Lower leg skin (tissue), 4 donors: ENCODE results near the gene ADCY7. TPM values are rescaled to one million over a fixed set of nuclear protein-coding genes. Genes with fewer than 3 reads are reported as not detected.

Source experiments
- DNase-seq, 2 donors: peaks; one replicate each; pipeline ENCODE4 v3.0.0-alpha.2; 2019; ENCODE audit warnings: low spot score in 2 of 2
- H3K4me3 ChIP-seq: fragments of 200-600 bp; sonication (generic); 2 replicates; pipeline ENCODE4 v1.5.1; 2017; ENCODE audit warnings: mild to moderate bottlenecking, low read depth; ENCODE audit not compliant: poor library complexity, severe bottlenecking
- POLR2A ChIP-seq, 2 donors: fragments of 450-650 bp; IDR thresholded peaks; one replicate each; pipeline ENCODE4 v1.6.1; 2016 to 2017; ENCODE audit warnings: antibody characterized with exemption in 2 of 2, mild to moderate bottlenecking in 1 of 2, moderate library complexity in 1 of 2
- WGBS, 2 donors: methylation state at CpG; one replicate each; pipeline ENCODE4 v1.1.5; 2018; 5-methylcytosine and 5-hydroxymethylcytosine counted together
- intact Hi-C: fragments of 100-400 bp; cut with DNase I; formaldehyde crosslinking; loops from one replicate; pipeline ENCODE4 v1.15.0; 2023; ENCODE audit warnings: low total_unique reads
- total RNA-seq, 4 donors: library from RNA; depleted of rRNA; stranded (reverse); fragments of >200 nt; gene quantifications; one replicate each; pipeline ENCODE4 v1.1.0, GENCODE V29; 2016
- TF ChIP-seq, protein P1 (sequence below), 3 donors: fragments of 450-650 bp; IDR thresholded peaks; one replicate each; pipeline ENCODE4 v1.5.1; 2016; ENCODE audit warnings: antibody characterized with exemption in 3 of 3, mild to moderate bottlenecking in 3 of 3, moderate library complexity in 2 of 3

The ADCY7 gene
- total RNA-seq, 4 donors from 2014 or later, result 14.0 to 28.2 (median 21.0) TPM

DNA sequence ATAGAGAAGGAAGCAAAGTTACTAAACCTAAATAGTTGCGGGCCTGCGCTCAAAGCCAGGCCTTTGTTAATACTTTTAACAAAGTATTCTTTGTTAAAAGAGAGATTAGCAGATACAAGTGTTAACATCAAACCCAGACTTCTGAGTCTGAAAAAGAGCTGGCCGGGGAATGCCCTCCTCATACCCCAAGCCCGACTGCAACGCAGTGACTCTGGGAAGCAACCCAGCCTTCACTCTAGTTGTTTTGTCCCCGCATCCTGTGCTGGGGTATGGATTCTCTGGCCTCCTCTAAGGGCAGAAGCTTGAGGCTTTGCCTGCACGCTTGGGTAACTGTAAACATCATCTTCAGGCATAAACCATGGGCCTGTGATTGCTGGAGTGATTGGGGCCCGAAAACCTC is 48.3 kb downstream of the ADCY7 start:
- TF ChIP-seq, protein P1, sequence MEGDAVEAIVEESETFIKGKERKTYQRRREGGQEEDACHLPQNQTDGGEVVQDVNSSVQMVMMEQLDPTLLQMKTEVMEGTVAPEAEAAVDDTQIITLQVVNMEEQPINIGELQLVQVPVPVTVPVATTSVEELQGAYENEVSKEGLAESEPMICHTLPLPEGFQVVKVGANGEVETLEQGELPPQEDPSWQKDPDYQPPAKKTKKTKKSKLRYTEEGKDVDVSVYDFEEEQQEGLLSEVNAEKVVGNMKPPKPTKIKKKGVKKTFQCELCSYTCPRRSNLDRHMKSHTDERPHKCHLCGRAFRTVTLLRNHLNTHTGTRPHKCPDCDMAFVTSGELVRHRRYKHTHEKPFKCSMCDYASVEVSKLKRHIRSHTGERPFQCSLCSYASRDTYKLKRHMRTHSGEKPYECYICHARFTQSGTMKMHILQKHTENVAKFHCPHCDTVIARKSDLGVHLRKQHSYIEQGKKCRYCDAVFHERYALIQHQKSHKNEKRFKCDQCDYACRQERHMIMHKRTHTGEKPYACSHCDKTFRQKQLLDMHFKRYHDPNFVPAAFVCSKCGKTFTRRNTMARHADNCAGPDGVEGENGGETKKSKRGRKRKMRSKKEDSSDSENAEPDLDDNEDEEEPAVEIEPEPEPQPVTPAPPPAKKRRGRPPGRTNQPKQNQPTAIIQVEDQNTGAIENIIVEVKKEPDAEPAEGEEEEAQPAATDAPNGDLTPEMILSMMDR (IDR thresholded peaks at IDR 0.05), result no peak
- no peak for TF ChIP-seq POLR2A (IDR thresholded peaks at IDR 0.05)
- no peak for DNase-seq
- 71 to 81% methylated on average over 8 of the region's 8 CpGs for WGBS, 2 donors
- intact Hi-C loops, result no loop called here
- no peak overlapping the region for H3K4me3 ChIP-seq

DNA sequence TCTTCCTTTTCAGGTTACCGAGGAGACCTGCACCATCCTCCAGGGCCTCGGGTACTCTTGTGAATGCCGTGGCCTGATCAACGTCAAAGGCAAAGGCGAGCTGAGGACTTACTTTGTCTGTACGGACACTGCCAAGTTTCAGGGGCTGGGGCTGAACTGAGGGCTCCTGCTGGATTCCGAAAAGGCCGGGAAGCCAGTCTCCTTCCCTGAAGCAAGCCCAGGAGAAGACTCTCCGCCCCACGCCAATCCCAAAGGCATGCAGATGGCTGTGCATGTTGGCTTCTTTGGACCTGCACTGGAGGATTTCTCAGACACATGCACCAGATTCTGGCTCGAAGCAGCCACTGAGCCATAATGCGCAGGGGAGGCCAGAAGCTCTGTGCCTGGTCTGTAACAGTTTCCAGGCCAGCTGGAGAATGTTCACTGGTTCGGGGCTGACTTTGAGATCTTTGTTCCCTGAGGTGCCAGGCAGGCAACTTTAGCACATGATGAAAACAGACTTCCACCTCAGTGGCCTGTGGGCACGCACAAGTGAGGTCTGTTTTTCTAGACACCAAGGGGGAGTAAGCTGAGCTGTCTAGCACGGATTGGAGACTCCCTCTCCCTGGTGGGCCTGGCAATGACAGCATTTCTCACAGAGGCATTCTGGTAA is 49.1 kb downstream of the ADCY7 start:
- DNase-seq, result peak in 1 of 2 donors; percentile 84
- intact Hi-C loops, result no loop called here
- H3K4me3 ChIP-seq, result no peak overlapping the region
- WGBS, 2 donors, result 54 to 71% methylated on average over 15 of the region's 15 CpGs
- TF ChIP-seq POLR2A (IDR thresholded peaks at IDR 0.05), result no peak
- TF ChIP-seq, protein P1 (IDR thresholded peaks at IDR 0.05), result no peak

DNA sequence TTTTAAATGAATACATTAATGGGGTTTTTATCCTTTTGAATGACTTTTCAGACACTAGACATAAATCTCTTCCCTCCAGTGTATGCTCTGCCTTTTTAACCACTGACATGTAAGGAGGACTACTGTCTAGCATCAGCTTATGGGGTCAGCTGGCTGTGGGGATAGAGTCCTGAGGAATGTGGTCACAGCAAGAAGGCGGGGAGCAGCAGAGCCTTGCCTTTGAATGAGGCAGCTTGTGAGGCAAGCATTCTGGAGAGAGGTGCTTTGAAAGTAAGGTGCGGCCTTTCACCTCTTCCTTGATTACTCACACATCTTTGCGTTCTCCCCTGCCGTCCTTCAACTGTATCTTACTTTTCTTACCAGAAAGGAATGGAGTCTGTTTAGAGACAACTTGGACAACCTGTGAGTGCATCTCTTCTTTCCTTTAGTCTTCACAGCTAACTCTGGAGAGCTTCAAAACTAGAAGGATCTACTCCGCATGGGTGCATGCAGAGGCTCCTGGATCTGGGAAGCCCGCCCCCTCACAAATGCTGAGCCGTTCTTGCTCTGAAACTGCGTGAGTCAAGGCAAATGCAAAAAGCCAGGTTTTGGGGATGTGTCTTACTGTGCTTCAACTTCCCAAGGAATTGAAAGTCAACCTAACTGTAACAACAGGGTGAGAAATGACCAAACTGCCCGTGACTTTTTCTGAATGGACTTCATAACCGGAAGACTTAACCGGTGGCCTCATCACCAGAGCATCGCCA is 49.9 kb downstream of the ADCY7 start:
- no peak for DNase-seq
- TF ChIP-seq, protein P1 (IDR thresholded peaks at IDR 0.05), result no peak
- TF ChIP-seq POLR2A (IDR thresholded peaks at IDR 0.05), result no peak
- H3K4me3 ChIP-seq, result no peak overlapping the region
- intact Hi-C loops, result no loop called here
- whole genome bisulfite sequencing, 2 donors, result 88 to 95% methylated on average over 12 of the region's 12 CpGs

DNA sequence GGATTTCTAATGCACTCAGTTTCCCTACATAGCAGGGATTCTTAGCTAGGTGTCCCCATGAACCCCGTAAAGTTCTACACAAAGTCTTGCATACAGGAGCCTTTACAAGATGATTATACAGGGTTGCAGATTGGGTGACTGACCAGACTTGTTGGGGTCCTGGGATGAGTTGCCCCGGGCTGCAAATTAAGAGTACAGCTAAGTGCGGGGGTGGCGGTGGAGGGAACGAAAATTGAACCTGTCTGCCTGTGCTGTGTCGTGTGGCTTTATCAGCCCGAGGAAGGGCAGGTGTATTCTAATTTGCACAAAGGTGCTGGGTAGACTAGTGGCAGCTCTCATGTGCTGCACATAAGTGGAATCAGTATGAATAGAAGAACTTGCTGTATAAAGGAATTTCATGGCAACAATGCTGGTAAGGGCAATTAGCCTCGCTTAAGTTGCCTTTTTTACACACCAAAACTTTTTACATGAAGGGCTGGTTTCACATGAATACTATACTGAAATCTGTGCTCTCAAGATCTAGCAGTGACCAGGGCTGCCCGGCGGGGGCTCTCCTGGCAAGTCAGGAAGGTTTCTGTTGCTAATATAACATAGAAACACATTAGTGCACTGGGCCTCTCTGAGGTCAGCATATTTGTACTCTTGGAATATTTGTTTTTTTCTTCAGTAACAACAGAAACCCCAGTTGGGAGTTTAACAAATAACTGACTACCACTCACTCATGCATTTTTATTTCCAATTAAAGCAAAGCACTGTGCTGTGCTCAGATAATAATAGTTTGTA is 50.7 kb downstream of the ADCY7 start:
- DNase-seq, result peak in 1 of 2 donors; percentile 79
- WGBS, 2 donors, result 87 to 90% methylated on average over 10 of the region's 10 CpGs
- TF ChIP-seq POLR2A (IDR thresholded peaks at IDR 0.05), result no peak
- TF ChIP-seq, protein P1 (IDR thresholded peaks at IDR 0.05), result no peak
- no peak overlapping the region for H3K4me3 ChIP-seq
- intact Hi-C loops, result no loop called here

DNA sequence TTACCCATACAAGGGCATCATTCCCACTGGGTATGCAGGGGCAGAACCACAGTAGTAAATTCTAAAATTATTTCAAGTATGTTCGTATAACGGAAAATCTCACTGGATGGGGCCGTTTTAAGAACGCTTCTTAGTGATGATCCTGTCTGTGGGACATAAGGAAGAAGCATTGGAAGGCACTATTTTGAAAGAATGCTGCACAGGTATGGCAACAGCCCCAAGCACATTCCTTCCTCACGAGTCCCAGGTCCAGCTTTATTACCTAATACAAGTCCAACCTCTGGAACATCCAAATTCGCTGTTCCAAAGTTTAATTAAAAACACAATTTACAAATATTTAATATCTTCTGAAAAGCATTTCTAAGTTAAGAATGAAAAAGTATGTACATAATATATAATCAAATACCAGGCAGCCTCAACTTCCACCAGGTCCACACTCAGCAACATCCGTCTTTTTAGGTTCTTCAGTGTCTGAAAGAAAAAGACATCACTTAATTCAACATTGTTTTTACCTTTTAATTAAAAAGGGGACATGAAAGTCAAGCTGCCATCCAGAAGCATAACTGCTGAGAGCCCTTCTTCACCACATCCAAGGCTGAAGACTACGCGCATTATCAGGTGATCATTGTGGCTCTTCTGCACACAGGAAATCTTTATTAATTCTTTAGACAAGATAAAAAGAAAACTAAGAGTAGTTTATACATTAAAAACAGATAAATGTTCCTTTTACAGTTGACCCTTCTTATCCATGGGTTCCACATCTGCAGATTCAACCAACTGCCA is 52.6 kb downstream of the ADCY7 start:
- no peak overlapping the region for H3K4me3 ChIP-seq
- intact Hi-C loops, result no loop called here
- DNase-seq, result no peak
- 76 to 81% methylated on average over 9 of the region's 9 CpGs for WGBS, 2 donors
- TF ChIP-seq POLR2A (IDR thresholded peaks at IDR 0.05), result no peak
- TF ChIP-seq, protein P1 (IDR thresholded peaks at IDR 0.05), result no peak
